ENCODE results near the gene IL21R. TPM values are rescaled to one million over a fixed set of nuclear protein-coding genes. Genes with fewer than 3 reads are reported as not detected.
"Not testable (repeated sequence)": the region's sequence is repeated elsewhere in the genome, so short reads cannot be mapped to it uniquely, and the experiment has no call there.

IL21R gene
- polyA plus RNA-seq, 4 donors: 0.04 to 0.46 (median 0.29) TPM; not detected in 1

DNA sequence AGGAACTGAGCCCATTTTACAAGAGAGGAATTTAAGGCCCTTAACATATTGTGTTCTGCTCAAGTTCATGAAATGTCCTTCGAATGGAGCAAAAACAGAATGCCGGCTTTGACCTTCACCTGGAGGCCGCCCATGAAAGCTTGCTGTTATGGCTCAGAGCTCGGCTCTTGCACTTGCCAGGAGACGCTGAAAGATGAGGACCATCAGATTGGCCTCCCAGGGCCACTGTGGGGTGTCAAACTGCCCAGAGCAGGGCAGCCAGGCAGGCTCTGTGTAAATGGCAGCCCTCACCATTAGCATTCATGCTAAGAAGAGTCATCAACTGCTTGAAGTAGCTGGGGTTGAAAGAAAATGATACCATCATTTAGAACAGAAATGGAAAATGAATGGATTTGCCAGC is 39.3 kb downstream of the IL21R start:
- no peak for DNase-seq (ENCODE audit: low read depth in 4 of 4, low spot score in 2 of 4)

GRCh38 chr16:27441998-27442397 is 40.0 kb downstream of the IL21R start:
- no peak for DNase-seq (ENCODE audit: low read depth in 4 of 4, low spot score in 2 of 4)

GRCh38 chr16:27444015-27444414 is 42.0 kb downstream of the IL21R start:
- DNase-seq (ENCODE audit: low read depth in 4 of 4, low spot score in 2 of 4): no peak

DNA sequence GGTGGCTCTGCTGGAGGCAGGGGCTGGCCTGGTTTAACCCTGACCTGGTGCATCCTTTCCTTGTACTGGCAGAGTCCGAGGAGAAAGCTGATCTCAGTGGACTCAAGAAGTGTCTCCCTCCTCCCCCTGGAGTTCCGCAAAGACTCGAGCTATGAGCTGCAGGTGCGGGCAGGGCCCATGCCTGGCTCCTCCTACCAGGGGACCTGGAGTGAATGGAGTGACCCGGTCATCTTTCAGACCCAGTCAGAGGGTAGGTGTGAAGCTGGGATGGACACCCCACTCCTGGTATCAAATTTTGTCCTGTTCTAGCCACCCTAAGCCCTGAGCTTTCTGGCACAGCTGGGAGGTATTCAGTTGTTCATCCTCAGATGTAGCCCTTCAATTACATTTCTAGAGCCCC is 42.5 kb downstream of the IL21R start:
- DNase-seq (ENCODE audit: low read depth in 4 of 4, low spot score in 2 of 4): no peak

- no peak for DNase-seq (ENCODE audit: low read depth in 4 of 4, low spot score in 2 of 4)
Observed at GRCh38 chr16:27445502-27446175, 43.7 kb downstream of the IL21R start.

DNA sequence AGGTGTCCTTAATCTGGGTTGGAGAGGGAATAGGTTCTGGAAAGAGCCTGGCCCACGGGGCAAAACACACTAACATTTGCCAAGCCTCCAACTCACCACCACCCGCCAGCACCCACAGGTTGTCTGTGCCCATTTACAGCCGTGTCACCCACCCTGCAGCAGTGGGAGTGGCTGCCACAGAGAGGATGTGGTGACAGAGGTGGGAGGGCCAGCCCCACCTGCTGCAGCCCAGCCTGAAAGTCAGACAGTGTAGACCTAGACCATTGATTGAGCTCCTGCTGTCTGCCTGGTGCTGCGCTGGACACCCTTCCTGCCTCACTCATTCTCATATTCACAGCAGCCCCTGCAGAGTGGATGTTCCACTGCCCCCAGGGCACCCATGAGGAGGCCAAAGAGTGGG is 44.7 kb downstream of the IL21R start:
- DNase-seq (ENCODE audit: low read depth in 4 of 4, low spot score in 2 of 4): no peak

DNA sequence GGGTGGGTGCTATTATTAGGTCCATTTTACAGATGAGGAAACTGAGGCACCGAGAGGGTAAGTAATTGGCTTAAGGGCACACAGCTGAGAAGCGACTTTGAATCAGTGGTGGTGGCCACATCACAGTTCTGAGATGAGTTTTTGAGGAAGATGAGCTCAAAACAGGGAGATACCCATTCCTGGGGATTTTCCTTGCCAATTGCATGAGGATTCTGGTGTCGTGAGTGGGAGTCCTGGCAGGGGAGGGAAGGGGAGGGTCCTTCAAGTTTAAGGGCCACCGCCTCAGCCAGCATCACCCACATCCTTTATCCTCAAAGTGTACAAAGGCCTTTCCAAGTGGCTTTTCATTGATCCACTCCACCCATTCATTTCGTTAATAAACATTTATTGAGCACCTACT is 45.3 kb downstream of the IL21R start:
- DNase-seq (ENCODE audit: low read depth in 4 of 4, low spot score in 2 of 4): no peak

- DNase-seq (ENCODE audit: low read depth in 4 of 4, low spot score in 2 of 4): no peak
Observed at GRCh38 chr16:27448532-27449433, 46.8 kb downstream of the IL21R start.

- DNase-seq (ENCODE audit: low read depth in 4 of 4, low spot score in 2 of 4): no peak
Observed at GRCh38 chr16:27449434-27450195, 47.6 kb downstream of the IL21R start.

DNA sequence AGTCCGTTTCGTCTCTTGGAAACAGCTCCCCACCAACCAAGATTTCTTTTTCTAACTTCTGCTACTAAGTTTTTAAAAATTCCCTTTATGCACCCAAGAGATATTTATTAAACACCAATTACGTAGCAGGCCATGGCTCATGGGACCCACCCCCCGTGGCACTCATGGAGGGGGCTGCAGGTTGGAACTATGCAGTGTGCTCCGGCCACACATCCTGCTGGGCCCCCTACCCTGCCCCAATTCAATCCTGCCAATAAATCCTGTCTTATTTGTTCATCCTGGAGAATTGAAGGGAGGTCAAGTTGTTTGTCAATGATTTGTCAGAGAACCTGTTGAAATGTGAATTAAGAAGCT is 48.2 kb downstream of the IL21R start:
- DNase-seq (ENCODE audit: low read depth in 4 of 4, low spot score in 2 of 4): no peak

- no peak for DNase-seq (ENCODE audit: low read depth in 4 of 4, low spot score in 2 of 4)
Observed at GRCh38 chr16:27452569-27453493, 50.9 kb downstream of the IL21R start.

DNA sequence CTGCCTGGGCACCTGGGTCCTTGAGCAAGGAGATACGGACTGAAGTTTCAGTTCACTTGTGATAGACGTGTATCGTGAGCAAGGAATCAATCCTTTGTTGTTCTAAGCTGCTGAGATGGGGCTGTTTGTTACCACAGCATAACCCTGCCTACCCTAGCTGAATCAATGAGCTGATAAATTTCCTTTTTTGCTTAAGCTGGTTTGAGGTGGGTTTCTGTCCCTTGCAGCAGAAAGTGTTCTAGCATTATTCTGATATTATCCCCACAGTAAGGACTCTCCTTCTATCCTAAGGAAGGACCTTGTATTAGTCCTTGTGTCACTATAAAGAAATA is 51.5 kb downstream of the IL21R start:
- DNase-seq (ENCODE audit: low read depth in 4 of 4, low spot score in 2 of 4): no peak

GRCh38 chr16:27455700-27456099 is 53.7 kb downstream of the IL21R start:
- no peak for DNase-seq (ENCODE audit: low read depth in 4 of 4, low spot score in 2 of 4)

DNA sequence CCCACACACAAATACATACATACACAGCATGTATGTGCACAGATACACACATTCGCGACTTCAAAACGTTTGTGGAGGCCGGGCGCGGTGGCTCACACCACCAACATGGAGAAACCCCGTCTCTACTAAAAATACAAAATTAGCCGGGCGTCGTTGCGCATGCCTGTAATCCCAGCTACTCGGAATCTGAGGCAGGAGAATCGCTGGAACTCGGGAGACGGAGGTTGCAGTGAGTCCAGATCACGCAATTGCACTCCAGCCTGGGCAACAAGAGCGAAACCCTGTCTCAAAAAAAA is 55.6 kb downstream of the IL21R start:
- DNase-seq (ENCODE audit: low read depth in 4 of 4, low spot score in 2 of 4): not testable (repeated sequence)

DNA sequence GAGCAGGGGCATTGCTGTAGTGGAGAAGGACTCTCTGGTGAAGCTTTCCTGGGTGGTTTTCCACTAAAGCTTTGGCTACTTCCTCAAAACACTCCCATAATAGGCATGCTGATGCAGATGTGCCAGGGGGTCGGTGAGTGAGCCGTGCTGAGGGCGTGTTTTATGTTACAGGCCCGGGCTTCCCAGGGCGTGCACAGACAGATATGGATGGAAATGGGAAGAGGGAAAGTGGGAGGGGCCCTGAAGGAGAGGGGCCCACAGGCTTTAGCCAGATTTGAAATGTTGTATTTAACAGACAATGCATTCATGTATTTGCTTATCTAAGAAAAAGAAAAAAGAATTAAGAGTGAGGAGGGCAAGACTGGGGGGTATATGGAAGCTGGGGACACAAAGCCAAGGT is 56.3 kb downstream of the IL21R start:
- DNase-seq (ENCODE audit: low read depth in 4 of 4, low spot score in 2 of 4): no peak

DNA sequence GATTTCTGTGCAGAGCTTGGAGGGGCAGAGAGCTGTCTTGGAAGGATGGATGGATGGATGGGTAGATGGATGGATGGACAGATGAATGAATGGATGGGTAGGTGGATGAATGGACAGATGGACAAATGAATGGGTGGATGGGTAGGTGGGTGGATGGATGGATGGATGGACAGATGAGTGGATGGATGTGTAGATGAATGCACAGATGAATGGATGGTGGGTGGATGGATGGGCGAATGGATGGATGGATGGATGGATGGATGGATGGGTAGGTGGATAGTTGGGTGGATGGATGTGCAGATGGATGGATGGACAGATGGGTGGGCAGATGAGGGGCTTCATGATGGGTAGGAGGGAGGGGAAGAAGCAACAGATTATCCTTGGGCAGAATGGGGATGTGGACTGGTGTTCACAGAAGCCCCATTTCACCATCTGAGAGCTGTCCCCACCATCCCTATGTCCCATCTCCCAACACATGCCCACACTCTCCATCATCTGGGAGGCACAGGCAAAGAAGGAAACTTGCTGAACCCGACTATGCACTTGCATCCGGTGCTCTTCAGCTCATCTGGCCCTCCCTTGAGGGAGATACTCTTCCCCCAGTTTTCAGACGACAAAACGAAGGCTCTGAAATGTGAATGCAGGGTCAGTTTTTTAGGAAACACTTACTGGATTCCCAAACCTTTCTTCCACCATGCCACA is 57.2 kb downstream of the IL21R start:
- DNase-seq (ENCODE audit: low read depth in 4 of 4, low spot score in 2 of 4): no peak

- no peak for DNase-seq (ENCODE audit: low read depth in 4 of 4, low spot score in 2 of 4)
Observed at GRCh38 chr16:27460213-27460612, 58.2 kb downstream of the IL21R start.

GRCh38 chr16:27460663-27461482 is 58.9 kb downstream of the IL21R start:
- DNase-seq (ENCODE audit: low read depth in 4 of 4, low spot score in 2 of 4): no peak

DNA sequence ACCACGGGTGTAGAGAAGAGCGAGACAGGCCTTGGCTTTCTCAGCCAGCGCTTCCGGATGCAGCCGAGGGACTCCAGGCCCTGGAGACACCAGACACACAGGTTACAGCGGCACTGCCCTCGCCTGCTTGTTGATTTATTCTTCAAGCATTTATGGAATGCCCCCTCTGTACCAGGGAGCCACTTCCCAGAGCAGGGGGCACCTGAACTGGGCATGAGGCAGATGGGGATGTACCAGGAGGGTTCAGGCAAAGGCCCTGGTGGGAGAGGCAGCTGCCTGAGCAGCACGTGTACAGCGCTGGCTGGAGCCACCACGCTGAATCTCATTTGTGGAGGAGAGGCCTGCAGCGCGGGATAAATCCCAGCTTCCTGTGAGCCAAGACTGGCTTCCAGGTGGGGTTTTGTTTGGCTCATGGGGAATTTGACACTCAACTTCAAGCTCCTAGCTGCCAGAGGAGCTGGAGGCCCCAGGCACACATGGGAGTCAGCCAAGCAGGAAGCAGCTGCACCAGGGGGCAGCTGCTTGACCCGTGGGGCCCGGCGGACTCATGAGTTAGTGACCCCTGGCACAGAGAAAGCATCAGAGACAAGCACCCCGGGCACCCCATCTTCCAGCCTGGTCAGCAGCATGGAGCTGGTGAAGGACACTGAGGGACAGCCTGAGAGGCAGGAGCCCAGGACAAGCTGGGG is 59.7 kb downstream of the IL21R start:
- DNase-seq (ENCODE audit: low read depth in 4 of 4, low spot score in 2 of 4): no peak
